NCI-H1048 (cell line): Measurements from ENCODE around the gene RMDN3.

ENCODE experiments used
- DNase-seq: peaks from one replicate; lab custom pipeline; 2025; lab: John Stamatoyannopoulos, UW

The RMDN3 gene

GRCh38 chr15:40772014-40772413 lies 17.0 kb upstream of the RMDN3 start:
- no peak for DNase-seq

GRCh38 chr15:40771242-40771641 lies 16.2 kb upstream of the RMDN3 start:
- no peak for DNase-seq

GRCh38 chr15:40770147-40770721 lies 15.2 kb upstream of the RMDN3 start:
- DNase-seq, result no peak

GRCh38 chr15:40769274-40770146 lies 14.5 kb upstream of the RMDN3 start, which contains the start of gene C15orf62:
C15orf62 (plus strand) TSS chr15:40769980; CDS start chr15:40770496, 516 bp downstream.
- DNase-seq, result no peak

- DNase-seq, result no peak
Observed at GRCh38 chr15:40768521-40769273, 13.6 kb upstream of the RMDN3 start.

GRCh38 chr15:40767838-40768500 lies 12.9 kb upstream of the RMDN3 start:
- no peak for DNase-seq

GRCh38 chr15:40766906-40767837 lies 12.1 kb upstream of the RMDN3 start:
- no peak for DNase-seq

- DNase-seq, result no peak
Observed at GRCh38 chr15:40766194-40766815, 11.3 kb upstream of the RMDN3 start.

GRCh38 chr15:40764629-40765103 lies 9.6 kb upstream of the RMDN3 start:
- DNase-seq, result no peak

GRCh38 chr15:40763801-40764628 lies 9.0 kb upstream of the RMDN3 start, which contains the start of gene GCHFR:
GCHFR (plus strand) TSS chr15:40764068; CDS start chr15:40764181, 113 bp downstream.
- DNase-seq, result peak; percentile 33

GRCh38 chr15:40762919-40763800 lies 8.1 kb upstream of the RMDN3 start:
- DNase-seq, result peak; percentile 68

- no peak for DNase-seq
Observed at GRCh38 chr15:40759961-40760360, 4.9 kb upstream of the RMDN3 start.

- DNase-seq, result no peak
Observed at GRCh38 chr15:40756938-40757337, 1.9 kb upstream of the RMDN3 start.

- DNase-seq, result no peak
Observed at GRCh38 chr15:40755812-40756208, 756 bp upstream of the RMDN3 start.

GRCh38 chr15:40754574-40754882 lies 526 bp downstream of the RMDN3 start:
- DNase-seq, result no peak

GRCh38 chr15:40751745-40752144 lies 3.3 kb downstream of the RMDN3 start:
- DNase-seq, result no peak

- no peak for DNase-seq
Observed at GRCh38 chr15:40750885-40751284, 4.2 kb downstream of the RMDN3 start.

GRCh38 chr15:40749151-40749630 lies 5.9 kb downstream of the RMDN3 start:
- no peak for DNase-seq
